ENCODE data around the gene TLE4. TPM values are rescaled to one million over a fixed set of nuclear protein-coding genes. Genes with fewer than 3 reads are reported as not detected.
"Not testable (repeated sequence)": the region's sequence is repeated elsewhere in the genome, so short reads cannot be mapped to it uniquely, and the experiment has no call there.

The TLE4 gene
- total RNA-seq (41.7 TPM), polyA plus RNA-seq (28.7 TPM)

DNA sequence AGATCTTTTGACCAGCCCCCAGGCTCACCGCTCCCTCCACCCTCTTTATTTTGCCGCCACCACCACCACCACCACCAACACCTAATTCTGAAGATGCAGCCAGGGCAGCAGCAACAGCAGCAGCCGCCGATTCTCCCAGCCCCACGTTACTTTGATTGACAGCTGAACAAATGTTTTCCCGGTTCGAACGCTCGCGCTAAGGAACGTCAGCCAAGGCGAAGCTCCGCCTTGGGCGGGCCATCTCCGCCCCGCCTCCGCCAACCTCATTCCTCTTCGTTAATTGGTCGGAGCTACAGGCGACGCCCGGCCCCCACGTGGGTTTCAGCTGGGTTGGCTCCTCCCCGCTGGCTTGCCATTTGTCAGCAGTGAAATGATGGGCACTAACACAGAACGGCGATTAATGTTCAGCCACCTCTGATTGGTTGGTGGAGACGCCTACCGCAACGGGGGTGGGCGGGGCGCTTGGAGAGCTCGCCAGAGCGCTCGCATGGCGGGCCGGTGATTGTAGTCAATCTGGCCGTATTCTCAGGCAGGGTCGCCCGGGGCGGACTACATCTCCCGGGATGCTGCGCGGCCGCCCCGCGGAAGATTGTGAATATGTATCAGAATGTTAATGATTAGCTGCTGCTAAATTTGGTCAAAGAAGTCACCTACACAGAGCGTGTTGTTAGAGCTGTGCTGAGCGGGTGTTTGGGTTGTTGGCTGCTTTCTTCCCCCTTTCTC lies at the start of gene TLE4:
TSS of gene TLE4 (plus strand) at position 657 of the 723 bp plus-strand sequence. CDS start 826 bp downstream, outside the sequence.
- Histone ChIP-seq H3K27ac (ENCODE audit: low read depth) (peak within 1 kb of the TSS; percentile 94), H3K4me3 (ENCODE audit: low read depth, low read length) (peak within 1 kb of the TSS; percentile 100), H3K36me3 (ENCODE audit: insufficient read depth) (no peaks in the 10 kb centered on the region), H3K4me1 (ENCODE audit: insufficient read depth) (no peaks in the 10 kb centered on the region)
- peak; percentile 99 for DNase-seq (ENCODE audit: extremely low spot score)
- WGBS, result under 1% methylated on average over 48 of the region's 48 CpGs

DNA sequence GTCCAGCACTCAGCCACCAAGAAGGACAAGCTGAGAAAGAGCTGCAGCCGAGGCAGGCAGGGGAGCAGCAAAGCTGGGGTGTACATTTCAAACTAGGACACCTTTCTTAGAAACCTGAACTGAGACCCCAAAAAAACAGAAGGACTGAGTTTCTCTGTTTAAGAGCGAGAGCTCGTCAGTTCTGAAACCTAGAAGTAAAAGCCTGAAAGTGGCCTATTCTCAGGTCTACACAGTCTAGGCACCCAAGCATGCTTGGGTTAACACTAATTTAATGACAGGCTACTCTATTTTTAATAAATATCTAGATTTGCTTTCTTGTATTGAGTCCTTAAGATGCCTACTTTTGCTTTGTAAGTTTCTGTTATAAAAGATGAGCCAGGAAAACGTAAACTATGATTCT lies 49.0 kb upstream of the TLE4 start:
- 89% methylated on average over 4 of the region's 4 CpGs for WGBS
- H3K27ac ChIP-seq (ENCODE audit: low read depth), result no peak overlapping the region

DNA sequence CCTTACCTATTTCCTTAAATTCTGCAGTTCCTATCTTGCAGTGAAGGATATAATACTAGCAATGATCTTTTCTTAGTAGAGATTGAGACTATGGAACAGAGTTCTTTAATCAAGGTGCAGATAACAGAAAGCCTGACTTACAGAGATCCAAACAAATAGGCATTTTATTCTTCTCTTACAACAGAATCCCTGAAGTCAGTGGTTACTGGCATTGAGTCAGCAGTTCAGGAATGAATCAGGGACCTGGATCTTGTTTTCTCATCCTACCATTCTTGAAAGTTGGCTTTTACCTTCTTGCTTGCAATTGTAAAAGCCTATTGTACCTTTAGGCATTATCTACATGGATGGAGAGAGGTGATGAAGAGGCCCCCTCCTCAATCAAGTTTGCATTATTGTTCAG lies 47.5 kb upstream of the TLE4 start:
- H3K4me1 ChIP-seq (ENCODE audit: insufficient read depth), result no peaks in the 10 kb centered on the region
- H3K4me3 ChIP-seq (ENCODE audit: low read depth, low read length), result no peak overlapping the region
- no peak overlapping the region for H3K27ac ChIP-seq (ENCODE audit: low read depth)
- DNase-seq (ENCODE audit: extremely low spot score), result no peak
- H3K36me3 ChIP-seq (ENCODE audit: insufficient read depth), result no peaks in the 10 kb centered on the region

More for the DNA sequence above, 49.0 kb upstream of the TLE4 start:
- H3K4me1 ChIP-seq (ENCODE audit: insufficient read depth), result no peaks in the 10 kb centered on the region
- no peak for DNase-seq (ENCODE audit: extremely low spot score)
- H3K36me3 ChIP-seq (ENCODE audit: insufficient read depth), result no peaks in the 10 kb centered on the region
- no peak overlapping the region for H3K4me3 ChIP-seq (ENCODE audit: low read depth, low read length)

DNA sequence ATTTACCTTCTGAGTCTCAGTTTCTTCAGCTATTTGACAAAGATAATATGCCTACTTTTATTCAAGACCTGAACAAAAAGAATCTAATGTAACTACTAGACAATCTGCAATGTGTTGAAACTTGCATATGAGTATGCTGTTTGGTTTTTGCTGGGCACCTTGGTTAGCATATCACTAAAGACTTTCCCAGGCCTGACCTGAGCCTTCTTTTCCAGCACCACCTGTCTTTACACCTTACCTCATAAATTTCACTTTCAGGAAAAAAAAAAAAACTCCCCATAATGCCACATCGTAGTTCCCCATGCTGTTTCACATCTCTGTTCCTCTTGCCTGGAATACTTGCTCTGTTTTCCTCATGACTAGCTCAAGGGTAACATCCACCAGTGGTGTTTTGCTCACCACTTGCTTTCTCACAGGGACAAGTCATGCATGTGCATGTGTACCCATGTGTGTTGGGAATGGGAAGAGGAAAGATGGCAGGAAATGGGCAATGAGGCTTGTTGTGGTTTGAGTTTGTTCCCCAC lies 45.6 kb upstream of the TLE4 start:
- WGBS, result 93% methylated on average over 1 of the region's 1 CpG
- DNase-seq (ENCODE audit: extremely low spot score), result no peak
- H3K4me3 ChIP-seq (ENCODE audit: low read depth, low read length), result no peak overlapping the region

DNA sequence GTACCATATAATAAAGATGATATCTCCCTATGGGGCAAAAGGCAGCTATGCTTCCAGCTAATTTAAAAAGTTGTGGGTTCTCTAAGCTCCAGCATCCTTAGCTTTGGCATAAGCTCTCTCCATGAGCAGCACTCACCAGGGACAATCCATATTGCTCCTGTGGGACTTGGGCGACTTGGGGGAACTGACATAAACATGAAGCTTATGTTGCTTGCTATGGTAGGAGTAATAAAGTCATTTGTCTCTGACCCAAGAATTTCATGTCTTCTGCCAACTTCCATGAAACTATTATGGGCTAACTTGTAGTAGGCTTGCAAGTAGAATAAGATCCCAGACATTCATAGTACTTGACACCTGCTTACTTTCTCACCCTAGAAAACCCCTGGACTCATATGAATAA lies 36.2 kb upstream of the TLE4 start:
- Histone ChIP-seq H3K27ac (ENCODE audit: low read depth) (no peak overlapping the region), H3K4me3 (ENCODE audit: low read depth, low read length) (no peak overlapping the region), H3K4me1 (ENCODE audit: insufficient read depth) (no peaks in the 10 kb centered on the region), H3K36me3 (ENCODE audit: insufficient read depth) (no peaks in the 10 kb centered on the region)
- WGBS, result 92% methylated on average over 1 of the region's 1 CpG
- no peak for DNase-seq (ENCODE audit: extremely low spot score)

More for the DNA sequence above, 45.6 kb upstream of the TLE4 start:
- Histone ChIP-seq H3K36me3 (ENCODE audit: insufficient read depth) (no peaks in the 10 kb centered on the region), H3K4me1 (ENCODE audit: insufficient read depth) (no peaks in the 10 kb centered on the region), H3K27ac (ENCODE audit: low read depth) (no peak overlapping the region)

DNA sequence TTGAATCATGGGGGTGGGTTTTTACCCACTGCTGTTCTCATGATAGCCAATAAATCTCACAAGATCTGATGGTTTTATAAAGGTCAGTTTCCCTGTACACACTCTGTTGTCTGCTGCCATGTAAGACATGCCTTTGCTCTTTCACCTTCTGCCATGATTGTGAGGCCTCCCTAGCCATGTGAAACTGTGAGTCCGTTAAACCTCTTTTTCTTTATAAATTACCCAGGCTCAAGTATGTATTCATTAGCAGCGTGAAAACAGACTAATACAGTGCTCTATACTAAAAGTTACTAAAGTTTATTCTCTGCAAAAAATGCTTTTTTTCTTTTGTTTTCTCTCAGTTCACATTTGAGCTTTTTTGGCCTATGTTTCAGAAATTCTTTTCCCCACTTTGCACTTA lies 33.9 kb upstream of the TLE4 start:
- 96% methylated on average over 2 of the region's 2 CpGs for WGBS

DNA sequence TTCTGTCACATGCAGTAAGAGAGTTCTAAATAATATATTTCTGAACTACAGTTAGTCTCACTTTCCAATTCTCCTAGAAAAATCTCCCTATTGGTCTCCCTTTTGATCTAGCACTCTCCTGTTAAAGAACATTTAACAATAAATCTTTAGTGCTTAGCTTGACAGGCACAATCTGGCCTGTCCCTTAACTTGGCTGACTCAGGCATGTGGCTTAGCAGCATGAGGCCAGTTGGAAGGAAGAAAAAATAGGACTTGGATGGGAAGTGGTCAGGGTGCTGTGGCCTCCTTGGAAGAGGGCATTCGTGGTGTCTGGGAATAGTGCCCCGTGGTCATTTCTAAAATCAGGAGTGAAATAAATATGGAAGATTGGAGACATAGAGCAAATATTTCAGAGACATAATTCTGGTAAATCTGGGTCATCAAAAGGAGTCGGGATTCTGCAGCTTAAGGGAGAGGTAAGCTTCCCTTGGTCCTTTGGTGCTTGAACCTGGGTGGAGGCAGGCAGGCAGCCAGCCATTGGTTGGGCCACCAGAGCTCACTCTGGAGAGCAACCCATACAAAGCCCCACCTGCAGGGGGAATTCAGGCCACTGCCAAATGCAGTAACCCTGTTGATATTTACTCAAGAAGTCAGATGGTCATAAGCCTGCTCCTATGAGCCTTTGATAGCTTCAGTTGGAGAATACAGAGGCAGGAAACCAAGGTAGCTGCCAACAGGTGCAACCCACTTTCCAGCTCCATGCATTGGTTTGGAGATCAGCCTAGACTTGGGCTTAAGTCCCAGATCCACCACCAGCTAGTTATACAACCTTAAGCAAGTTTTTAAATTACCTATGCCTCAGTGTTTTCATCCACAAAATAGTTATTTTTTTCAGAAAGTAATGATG lies 28.8 kb upstream of the TLE4 start:
- no peak overlapping the region for H3K4me3 ChIP-seq (ENCODE audit: low read depth, low read length)
- WGBS, result 94% methylated on average over 3 of the region's 3 CpGs
- no peaks in the 10 kb centered on the region for H3K4me1 ChIP-seq (ENCODE audit: insufficient read depth)
- DNase-seq (ENCODE audit: extremely low spot score), result no peak
- H3K36me3 ChIP-seq (ENCODE audit: insufficient read depth), result no peaks in the 10 kb centered on the region
- no peak overlapping the region for H3K27ac ChIP-seq (ENCODE audit: low read depth)

More for the DNA sequence above, 33.9 kb upstream of the TLE4 start:
- no peak for DNase-seq (ENCODE audit: extremely low spot score)
- Histone ChIP-seq H3K27ac (ENCODE audit: low read depth) (no peak overlapping the region), H3K4me3 (ENCODE audit: low read depth, low read length) (no peak overlapping the region), H3K36me3 (ENCODE audit: insufficient read depth) (no peaks in the 10 kb centered on the region), H3K4me1 (ENCODE audit: insufficient read depth) (no peaks in the 10 kb centered on the region)

DNA sequence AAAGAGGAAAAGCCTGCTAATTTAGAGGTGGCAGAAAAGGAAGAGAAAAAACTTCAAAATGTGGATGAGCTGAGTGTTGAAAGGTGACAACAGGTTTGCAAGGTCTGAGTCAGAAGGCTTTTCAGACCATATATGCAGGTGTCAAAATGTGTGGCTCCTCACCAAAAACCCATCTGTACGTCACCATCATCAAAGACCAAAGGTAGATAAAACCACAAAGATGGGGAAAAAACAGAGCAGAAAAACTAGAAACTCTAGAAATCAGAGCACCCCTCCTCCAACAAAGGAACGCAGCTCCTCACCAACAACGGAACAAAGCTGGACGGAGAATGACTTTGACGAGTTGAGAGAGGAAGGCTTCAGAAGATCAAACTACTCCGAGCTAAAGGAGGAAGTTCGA lies 27.4 kb upstream of the TLE4 start:
- 91% methylated on average over 7 of the region's 7 CpGs for WGBS
- not testable (repeated sequence) for H3K4me1 ChIP-seq (ENCODE audit: insufficient read depth); H3K27ac ChIP-seq (ENCODE audit: low read depth); H3K36me3 ChIP-seq (ENCODE audit: insufficient read depth); DNase-seq (ENCODE audit: extremely low spot score); H3K4me3 ChIP-seq (ENCODE audit: low read depth, low read length)

DNA sequence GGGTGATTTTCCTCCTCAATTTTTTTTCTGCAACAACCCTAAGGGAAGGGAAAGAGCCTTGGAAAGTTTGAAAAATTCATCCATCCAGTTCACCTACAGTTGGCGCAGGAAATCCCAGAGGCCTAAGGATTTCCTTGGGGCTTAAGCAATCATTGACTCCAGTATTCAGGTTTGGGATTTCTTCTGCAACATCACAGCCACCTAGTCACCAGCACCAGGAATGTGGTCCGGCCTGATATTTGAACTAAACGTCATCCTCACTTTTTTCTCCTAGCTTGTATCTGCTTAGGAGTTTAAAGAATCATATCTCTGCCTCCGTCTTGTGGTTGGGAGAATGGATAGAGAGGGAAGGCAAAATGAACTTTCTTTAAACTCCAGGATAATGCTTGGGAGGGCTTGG lies 20.2 kb upstream of the TLE4 start:
- WGBS, result 84% methylated on average over 4 of the region's 4 CpGs
- Histone ChIP-seq H3K4me3 (ENCODE audit: low read depth, low read length) (no peak overlapping the region), H3K4me1 (ENCODE audit: insufficient read depth) (peaks cover 1% of the 10 kb centered on the region), H3K27ac (ENCODE audit: low read depth) (no peak overlapping the region), H3K36me3 (ENCODE audit: insufficient read depth) (no peaks in the 10 kb centered on the region)
- no peak for DNase-seq (ENCODE audit: extremely low spot score)

DNA sequence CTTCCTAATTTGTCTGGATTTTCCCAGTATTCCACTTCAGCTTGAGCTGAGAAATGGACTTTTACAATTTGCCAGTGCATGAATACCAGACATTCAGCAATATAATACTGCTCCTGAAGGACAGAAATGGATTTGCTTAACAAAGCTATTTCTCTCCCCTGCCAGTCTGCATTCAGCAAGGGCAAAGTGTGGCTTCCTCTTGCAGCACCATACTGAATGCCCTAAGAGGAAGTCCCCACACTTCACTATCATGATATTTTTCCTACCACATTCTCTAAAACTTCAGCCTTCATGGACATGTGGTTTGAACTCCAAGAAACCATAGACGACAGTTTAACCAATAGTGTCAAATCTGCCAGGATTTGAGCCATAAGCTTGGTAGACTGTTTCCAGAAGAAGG lies 19.8 kb upstream of the TLE4 start:
- 94% methylated on average over 1 of the region's 1 CpG for WGBS
- no peak overlapping the region for H3K4me3 ChIP-seq (ENCODE audit: low read depth, low read length)

DNA sequence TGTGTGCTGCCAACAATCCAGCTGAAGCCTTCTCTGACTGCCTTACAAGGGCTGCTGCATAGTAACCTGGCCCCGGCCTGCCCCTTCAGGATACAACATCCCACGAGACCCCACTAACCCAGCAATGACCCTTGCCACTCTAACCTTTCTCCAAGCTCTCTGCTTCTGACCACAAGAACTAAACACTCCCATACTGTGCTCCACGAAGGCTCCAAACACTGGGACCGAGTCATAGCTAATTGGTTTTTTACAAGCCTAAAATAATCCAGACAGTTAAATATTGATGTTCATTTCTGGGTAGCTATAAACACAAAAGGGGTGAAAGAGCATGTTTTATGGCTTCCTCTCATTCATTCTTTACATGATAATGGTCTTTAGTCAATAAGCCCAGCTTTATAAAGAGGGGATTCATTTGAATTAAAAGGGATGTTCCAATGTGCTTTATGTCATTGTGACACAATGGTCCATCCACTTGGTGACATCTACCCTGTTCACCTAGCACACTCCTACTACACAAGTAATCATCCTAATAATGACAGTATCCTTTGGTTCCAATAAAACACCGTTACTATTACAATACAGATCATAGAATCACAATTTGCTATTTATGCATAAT lies 16.2 kb upstream of the TLE4 start:
- Histone ChIP-seq H3K4me1 (ENCODE audit: insufficient read depth) (peaks cover 1% of the 10 kb centered on the region), H3K27ac (ENCODE audit: low read depth) (no peak overlapping the region), H3K4me3 (ENCODE audit: low read depth, low read length) (no peak overlapping the region), H3K36me3 (ENCODE audit: insufficient read depth) (no peaks in the 10 kb centered on the region)
- no peak for DNase-seq (ENCODE audit: extremely low spot score)
- WGBS, result 58% methylated on average over 5 of the region's 5 CpGs

More for the DNA sequence above, 19.8 kb upstream of the TLE4 start:
- no peak for DNase-seq (ENCODE audit: extremely low spot score)
- H3K36me3 ChIP-seq (ENCODE audit: insufficient read depth), result no peaks in the 10 kb centered on the region
- H3K4me1 ChIP-seq (ENCODE audit: insufficient read depth), result peaks cover 1% of the 10 kb centered on the region
- no peak overlapping the region for H3K27ac ChIP-seq (ENCODE audit: low read depth)

DNA sequence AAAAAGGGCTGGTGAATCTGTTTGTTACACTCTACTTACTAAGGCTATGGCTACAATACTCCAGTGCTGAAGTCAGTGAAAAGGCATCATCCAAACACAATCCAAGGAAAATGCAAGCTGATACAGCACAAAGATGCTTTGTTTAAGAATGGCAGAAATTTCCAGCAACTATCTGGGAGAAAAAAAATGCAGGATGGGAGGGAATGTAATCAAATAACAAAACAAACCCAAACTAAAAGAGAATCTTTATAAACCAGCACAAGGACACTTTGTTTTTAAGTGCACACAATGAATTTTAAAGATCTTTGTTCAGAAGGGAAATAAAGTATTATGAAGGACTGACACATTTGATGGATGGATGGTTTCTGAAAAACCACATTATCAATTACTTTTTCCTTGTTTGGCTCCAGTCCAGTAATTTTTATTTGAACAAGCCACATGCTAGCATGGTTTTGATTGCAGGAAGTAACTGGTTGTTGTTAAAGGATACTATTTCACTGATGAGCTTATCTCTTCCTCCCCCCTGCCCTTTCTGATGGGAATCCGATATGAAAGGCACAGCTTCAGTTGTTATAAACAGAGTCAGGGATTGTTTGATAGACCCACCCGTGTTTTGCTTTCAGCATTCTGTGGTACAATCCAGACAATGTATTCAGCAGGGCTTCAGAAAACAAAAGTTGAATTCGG lies 12.1 kb upstream of the TLE4 start:
- 38% methylated on average over 3 of the region's 3 CpGs for WGBS
- Histone ChIP-seq H3K4me3 (ENCODE audit: low read depth, low read length) (no peak overlapping the region), H3K27ac (ENCODE audit: low read depth) (no peak overlapping the region), H3K36me3 (ENCODE audit: insufficient read depth) (no peaks in the 10 kb centered on the region), H3K4me1 (ENCODE audit: insufficient read depth) (no peaks in the 10 kb centered on the region)
- DNase-seq (ENCODE audit: extremely low spot score), result no peak

DNA sequence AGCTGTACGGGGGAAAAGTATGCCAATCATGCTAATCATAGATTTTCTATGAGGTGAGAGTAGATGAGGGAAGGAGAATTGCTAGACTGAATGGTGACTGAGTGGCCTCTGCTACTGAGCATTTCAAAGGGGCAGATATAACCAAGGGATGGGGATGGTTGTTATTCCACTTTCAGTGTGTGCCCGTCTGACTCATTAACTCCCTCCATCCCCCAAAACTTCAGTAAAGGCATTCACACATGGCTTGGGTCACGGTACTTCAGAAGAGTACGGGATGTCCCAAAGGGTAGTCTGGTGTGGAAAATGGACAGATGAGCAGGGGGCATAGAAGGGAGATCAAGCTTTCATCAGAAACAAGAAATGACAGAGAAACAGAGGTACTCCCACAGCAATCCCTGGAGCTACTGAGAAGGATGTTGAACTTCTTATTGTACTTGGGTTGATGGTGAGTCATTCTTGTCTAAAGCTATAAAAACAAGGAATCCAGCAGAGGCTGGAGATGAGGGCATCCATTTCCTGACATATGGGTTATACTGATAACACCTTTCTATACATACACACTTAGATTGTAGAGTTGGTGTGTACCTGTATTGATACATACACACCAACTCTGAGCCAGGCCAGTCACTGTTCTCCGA lies 8.9 kb upstream of the TLE4 start:
- no peaks in the 10 kb centered on the region for H3K36me3 ChIP-seq (ENCODE audit: insufficient read depth)
- no peaks in the 10 kb centered on the region for H3K4me1 ChIP-seq (ENCODE audit: insufficient read depth)
- no peak overlapping the region for H3K27ac ChIP-seq (ENCODE audit: low read depth)
- WGBS, result 93% methylated on average over 5 of the region's 5 CpGs
- H3K4me3 ChIP-seq (ENCODE audit: low read depth, low read length), result no peak overlapping the region
- DNase-seq (ENCODE audit: extremely low spot score), result no peak
